K562 (cell line): ENCODE measurements around the gene BRSK1. TPM values are rescaled to one million over a fixed set of nuclear protein-coding genes. Genes with fewer than 3 reads are reported as not detected.

ENCODE experiments used
- E2F8 ChIP-seq: fragments of 450-650 bp; IDR thresholded peaks from 2 replicates; pipeline ENCODE4 v1.7.1; 2018; ENCODE audit warnings: mild to moderate bottlenecking, low read depth; ENCODE audit not compliant: partially characterized antibody
- EGR1 ChIP-seq: fragments of 450-650 bp; conservative IDR thresholded peaks from 2 replicates; pipeline ENCODE4 v1.6.1; 2017; ENCODE audit warnings: mild to moderate bottlenecking
- ELF2 ChIP-seq: fragments of 250-450 bp; sonication (Bioruptor Pico); IDR thresholded peaks from 2 replicates; pipeline ENCODE4 v1.5.0; 2021; ENCODE audit warnings: mild to moderate bottlenecking
- ETS1 ChIP-seq: conservative IDR thresholded peaks from 2 replicates; pipeline ENCODE4 v1.6.1; 2011; ENCODE audit warnings: low read depth, mild to moderate bottlenecking, low read length; ENCODE audit not compliant: control insufficient read depth
- HNRNPH1 ChIP-seq: fragments of 200-400 bp; formaldehyde crosslinking; optimal IDR thresholded peaks from 2 replicates; pipeline ENCODE3; 2017; ENCODE audit warnings: low read depth, mild to moderate bottlenecking, low read length, moderate library complexity
- IRF9 ChIP-seq: fragments of 450-650 bp; IDR thresholded peaks from 2 replicates; pipeline ENCODE4 v1.6.1; 2016; ENCODE audit warnings: missing biosample characterization, missing genetic modification characterization
- KAT8 ChIP-seq: fragments of 450-650 bp; IDR thresholded peaks from 2 replicates; pipeline ENCODE4 v1.6.1; 2016; ENCODE audit warnings: low read depth, mild to moderate bottlenecking
- MTA1 ChIP-seq: fragments of 450-650 bp; IDR thresholded peaks from 2 replicates; pipeline ENCODE4 v1.6.1; 2017; ENCODE audit warnings: borderline replicate concordance
- PHF21A ChIP-seq: fragments of 450-650 bp; IDR thresholded peaks from 2 replicates; pipeline ENCODE4 v1.6.1; 2017; ENCODE audit warnings: low read depth, borderline replicate concordance
- ZBTB40 ChIP-seq, 2 experiments: fragments of 450-650 bp in 1 of 2; sonication (generic) in 1 of 2; formaldehyde crosslinking in 1 of 2; IDR thresholded peaks; 2 replicates each; pipeline versions ENCODE4 v1.7.1 to v1.9.0; 2016 to 2022; ENCODE audit warnings: inconsistent platforms in 1 of 2, mild to moderate bottlenecking in 1 of 2, missing genetic modification reagents in 1 of 2
- ZKSCAN1 ChIP-seq: fragments of 150-350 bp; IDR thresholded peaks from 2 replicates; pipeline ENCODE4 v1.6.1; 2016; ENCODE audit warnings: low read depth, low read length
- polyA plus RNA-seq, 8 experiments: library from polyadenylated mRNA; depleted of rRNA in 4 of 8; stranded (reverse) in 5 of 8; unstranded in 3 of 8; fragments of >200 nt; fragmentation: Nextera tagmentation in 2 of 8; fragmentation: Illumina TruSeq in 1 of 8; extraction: Ambion mirVana in 2 of 8; extraction: Trizol in 1 of 8; gene quantifications; 2 replicates each; pipeline versions ENCODE4 v1.2.1 to v1.2.3, GENCODE V29; 2011 to 2014; ENCODE audit warnings: inconsistent platforms in 1 of 8, missing spikeins in 1 of 8
- total RNA-seq, 7 experiments: library from RNA; depleted of rRNA in 6 of 7; stranded (reverse); fragments of >200 nt in 6 of 7; fragmentation: Illumina TruSeq in 2 of 7; extraction: Trizol in 2 of 7; gene quantifications; 2 replicates each; pipeline versions ENCODE4 v1.2.1 to v1.2.3, GENCODE V29; 2011 to 2021; ENCODE audit warnings: low replicate concordance in 1 of 7

Gene BRSK1
- total and polyA plus RNA-seq, 9 of the 15 experiments (the other 6 are each of a cell fraction or from before 2014, with no cell fraction given): 1.7 to 9.3 (median 3.8) TPM; not detected in 2

DNA sequence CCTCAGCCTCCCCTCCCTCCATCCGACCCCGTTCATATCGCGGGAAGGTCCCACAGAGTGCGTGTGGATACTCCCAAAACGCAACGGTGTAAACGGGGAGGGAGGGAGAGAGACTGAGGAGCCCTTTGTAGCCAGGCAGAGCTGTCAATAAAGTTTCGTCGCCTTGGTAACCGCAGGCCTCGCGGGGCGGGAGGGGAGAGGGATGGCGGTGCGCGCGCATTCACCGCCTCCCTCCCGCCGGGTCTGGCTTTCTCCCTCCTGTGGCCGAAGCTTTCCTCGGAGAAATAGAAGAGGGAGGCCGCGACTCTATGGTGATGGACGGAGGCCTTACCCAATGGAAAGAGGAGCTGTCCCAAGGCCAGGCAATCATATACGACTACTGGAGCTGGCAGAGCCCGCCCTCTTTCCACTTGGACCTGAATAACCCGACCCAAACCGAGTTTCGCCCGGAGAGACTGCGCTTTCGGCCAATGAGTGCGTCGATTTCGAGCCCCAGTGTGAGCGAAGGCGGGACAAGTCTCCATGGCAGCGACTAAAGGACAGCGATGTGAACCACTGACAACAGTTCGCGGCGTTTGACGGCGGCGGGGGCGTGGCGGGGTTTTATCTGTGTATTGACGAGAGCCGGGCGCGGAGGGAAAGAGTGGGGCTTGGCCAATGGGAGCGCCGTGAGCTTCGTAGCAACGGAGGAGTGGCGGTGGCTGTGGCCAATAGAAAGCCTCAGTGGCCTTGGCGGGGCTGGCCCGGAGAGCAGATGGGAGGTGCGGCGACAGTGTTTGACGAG is 55.5 kb downstream of the BRSK1 start, which contains the start of gene KMT5C (continued):
- TF ChIP-seq MTA1 (peak; percentile 94), ETS1 (peak; percentile 48; the same call in 1 of the 2 replicates), IRF9 (tag) (no peak), PHF21A (no peak), HNRNPH1 (no peak), KAT8 (no peak), E2F8 (peak; percentile 89), ZBTB40 (IDR thresholded peaks at IDR 0.05) (peak; percentile 99), ZBTB40 (CRISPR knock-in tag; IDR thresholded peaks at IDR 0.05) (peak; percentile 100), ZKSCAN1 (peak; percentile 87), EGR1 (peak; percentile 90), ELF2 (CRISPR knock-in tag) (no peak)
